ENCODE measurements around the gene KMO. TPM values are rescaled to one million over a fixed set of nuclear protein-coding genes. Genes with fewer than 3 reads are reported as not detected.

The KMO gene
- total RNA-seq, 1 donor from 2014 or later: 0.10 TPM

DNA sequence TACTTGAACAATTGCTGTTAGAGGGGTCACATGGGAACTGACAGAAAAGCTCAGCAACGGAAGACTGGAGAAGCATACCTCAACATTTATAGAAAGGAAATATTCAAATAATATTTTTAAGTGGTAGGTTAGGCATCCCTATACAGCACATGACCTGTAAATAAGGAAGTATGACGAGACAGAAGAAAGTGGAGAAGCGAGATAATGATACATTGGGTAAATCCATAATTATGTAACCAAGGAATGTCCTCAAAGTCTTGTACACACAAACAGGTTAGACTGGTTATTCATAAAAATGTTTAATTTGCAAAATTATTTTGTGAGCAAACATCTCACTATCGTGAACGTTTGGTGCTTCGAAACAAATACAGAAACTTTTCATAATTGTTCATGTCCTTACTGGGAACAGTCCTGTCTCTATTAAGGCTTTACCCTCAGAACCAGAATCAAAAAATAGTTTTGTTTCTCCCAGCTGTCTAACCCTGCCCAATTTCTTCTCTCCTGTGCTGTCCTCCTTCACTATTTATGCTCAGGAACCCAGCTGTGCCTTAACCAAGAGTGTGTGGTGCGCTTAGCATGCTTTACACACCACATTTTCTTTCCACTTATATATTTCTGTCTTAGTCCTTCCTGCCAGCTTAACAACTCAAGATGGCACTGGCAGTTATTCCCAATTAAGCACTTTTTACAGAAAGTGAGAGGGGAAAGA is 10.2 kb downstream of the KMO start:
- no peak for DNase-seq

- DNase-seq: no peak
These were observed 15.8 kb downstream of the KMO start for GRCh38 chr1:241548008-241548407.

DNA sequence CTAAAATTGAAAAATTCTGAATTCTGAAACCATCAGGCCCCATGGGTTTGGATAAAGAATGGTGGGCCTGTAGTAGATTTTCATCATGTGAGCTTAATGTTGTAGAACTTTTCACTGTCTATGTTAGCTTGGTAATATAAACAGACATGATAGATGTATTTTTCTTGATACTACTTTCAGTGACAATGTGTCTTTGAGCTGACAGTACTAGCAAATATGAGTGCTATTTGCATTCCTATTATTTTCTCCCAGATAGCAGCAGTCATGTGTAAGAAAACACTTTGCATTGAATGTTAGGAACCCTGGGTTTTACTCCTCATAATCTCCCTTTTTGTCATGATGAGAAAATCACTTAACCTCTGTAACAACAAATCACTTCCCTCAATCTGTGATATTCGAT is 18.1 kb downstream of the KMO start:
- no peak for DNase-seq

DNA sequence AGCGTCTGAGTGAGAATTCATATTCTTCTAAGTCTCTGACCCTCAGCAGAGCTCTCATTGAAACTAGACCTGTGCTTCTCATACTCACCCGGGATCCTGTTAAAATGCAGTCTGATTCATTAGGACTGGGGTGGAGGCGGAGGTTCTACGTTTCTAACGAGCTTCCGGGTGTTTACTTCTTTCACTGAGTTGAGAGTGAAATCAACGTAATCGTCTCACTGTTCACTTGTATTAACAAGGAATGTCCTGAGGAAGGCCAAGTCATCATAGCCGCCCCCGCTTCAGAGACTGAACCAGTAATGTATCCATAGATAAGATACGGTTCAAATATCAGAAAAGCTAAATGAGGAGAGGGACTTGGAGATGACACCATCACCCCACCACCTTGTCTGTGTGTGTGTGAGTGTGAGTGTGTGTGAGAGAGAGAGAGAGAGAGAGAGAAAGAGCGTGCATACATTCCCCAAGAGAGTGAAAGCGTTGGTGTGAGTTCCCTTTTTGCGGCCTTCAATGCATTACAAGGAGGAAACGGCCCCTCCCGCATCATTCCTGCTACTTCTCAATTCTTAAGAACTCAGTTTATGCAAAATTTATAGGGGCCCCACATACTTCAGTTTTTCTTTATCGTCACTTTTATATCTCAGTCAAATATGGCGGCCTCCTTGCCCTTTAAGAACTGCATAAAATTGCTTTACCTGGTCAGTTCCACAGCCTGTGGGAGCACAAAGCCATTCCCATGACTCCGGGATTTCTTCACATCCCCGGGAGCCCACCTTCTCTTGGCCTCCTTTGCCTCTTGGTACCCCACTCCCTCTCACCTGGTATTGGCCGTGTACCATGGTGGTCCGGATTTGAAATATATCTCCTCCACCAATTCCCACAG is 19.8 kb downstream of the KMO start:
- DNase-seq: no peak

GRCh38 chr1:241553886-241554592 is 21.9 kb downstream of the KMO start:
- no peak for DNase-seq

GRCh38 chr1:241555526-241555925 is 23.3 kb downstream of the KMO start:
- no peak for DNase-seq

DNA sequence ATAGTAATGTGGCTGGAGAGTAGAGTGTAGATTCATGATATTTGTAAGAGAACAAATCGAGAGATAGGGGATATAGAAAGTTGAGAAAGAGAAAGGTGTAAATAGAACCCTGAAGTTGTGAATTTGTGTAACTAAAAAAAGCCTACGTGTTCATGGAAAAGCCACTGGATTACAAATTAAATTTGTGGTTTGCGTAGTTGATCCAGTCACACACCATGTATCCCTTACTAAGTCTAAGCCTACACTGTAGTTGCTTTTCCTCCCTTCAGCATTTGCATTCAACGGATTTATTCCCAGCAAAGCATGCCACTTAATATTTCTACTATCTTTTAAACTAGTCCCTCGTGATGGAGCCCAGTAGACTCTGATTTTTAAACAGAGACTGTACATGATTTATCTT is 24.9 kb downstream of the KMO start:
- no peak for DNase-seq

DNA sequence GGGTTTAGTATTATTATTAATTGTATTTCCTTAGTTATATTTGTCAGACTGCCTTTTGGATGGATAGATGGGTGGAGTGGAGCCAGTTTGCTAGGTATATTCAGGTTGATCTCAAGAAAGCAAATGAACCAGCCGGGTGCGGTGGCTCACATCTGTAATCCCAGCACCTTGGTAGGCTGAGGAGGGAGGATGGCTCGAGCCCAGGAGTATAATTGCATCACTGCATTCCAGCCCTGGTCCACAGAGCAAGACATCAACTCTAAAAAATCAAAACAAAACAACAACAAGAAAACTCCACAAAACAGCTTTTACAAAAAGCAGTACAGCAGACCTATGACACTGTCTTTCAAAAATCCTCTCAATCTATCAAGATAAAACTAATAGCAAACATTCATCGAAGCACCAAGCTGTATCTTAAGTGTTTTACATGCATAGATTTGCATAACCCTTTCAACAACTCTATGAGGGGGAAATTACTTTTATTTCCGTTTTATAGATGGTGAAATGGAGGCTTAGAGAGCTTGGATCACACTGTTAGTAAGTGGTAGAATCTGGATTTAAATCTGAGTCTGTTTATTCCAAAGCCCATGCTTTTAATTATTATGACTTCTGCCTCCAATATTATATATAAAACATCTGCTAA is 25.5 kb downstream of the KMO start:
- DNase-seq: no peak

- no peak for DNase-seq
These were observed 28.1 kb downstream of the KMO start for GRCh38 chr1:241560146-241560848.

DNA sequence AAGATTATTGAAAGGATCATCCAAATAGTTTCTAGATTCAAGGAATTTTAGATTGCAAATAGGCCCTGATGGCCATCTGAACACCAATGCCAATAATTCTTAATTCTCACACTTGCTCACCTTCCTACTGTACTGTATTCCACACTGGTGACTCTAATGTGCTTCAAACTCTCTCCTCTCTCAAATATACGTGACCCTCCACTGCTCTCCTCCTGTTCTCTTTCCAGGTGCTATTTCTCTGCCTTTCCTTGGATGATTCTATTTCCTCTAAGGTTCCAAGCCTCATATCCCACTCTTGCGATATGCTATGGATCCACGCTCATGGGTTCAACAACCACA is 28.6 kb downstream of the KMO start:
- no peak for DNase-seq

- no peak for DNase-seq
These were observed 37.7 kb downstream of the KMO start for GRCh38 chr1:241569848-241570247.

GRCh38 chr1:241574154-241574553 is 42.0 kb downstream of the KMO start:
- DNase-seq: no peak

DNA sequence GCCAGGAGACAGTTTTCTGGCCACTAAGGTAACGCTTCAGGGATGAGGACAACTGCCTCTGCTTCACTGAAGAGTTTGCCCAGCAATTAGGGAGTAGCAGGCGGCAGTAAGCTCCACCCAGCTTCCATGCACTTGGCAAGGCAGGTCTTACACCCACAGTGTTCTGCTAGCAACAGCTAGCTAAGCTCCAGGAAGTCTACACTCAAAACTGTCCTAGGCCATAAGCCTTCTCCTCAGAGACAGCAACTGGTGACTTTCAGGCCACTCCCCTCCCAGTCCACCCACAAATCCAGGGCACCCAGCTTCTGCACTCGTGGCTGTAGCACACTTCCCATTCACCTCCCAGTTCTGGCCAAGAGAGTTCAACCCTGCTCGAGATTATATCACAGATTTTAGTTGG is 47.3 kb downstream of the KMO start:
- DNase-seq: no peak

DNA sequence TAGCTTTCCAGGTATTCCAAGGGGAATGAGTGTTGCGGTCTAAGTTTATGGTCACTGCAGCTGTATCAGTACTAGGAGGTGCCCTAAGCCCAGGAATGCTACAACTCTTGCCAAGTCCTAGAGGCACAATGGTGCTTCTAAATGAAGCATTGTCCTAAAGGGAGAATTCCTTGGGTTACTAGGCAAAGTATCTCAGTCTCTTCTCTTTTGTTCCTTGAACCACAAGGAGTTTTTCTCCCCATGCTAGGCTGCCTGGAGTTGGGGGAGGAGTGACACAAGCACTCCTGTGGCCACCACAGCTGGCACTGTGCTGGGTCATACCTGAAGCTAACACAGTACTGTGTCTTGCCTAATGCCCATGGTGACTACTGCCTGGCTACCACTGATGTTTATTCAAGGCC is 50.7 kb downstream of the KMO start:
- no peak for DNase-seq

DNA sequence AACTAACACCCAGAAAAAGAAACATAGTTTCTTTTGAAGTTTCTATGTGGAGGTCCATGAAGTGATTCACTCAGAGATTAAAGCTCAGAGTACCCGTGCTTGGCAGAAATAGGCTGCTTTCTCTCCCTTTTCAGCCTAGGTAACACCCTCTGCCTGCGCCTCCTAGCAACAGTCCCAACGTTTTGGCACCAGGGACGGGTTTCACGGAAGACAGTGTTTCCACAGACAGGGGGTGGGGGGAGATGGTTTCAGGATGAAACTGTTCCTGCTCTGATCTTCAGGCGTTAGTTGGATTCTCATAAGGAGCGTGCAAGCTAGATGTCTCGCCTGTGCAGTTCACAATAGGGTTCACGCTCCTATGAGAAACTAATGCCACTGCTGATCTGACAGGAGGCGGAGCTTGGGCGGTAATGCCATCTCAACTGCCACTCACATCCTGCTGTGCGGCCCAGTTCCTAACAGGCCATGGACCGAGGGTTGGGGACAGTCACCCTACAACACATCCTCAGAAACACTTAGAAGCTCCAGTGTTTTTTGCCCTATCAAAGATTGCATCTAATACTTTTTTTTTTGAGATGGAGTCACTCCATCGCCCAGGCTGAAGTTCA is 54.8 kb downstream of the KMO start:
- DNase-seq: no peak

- no peak for DNase-seq
These were observed 57.3 kb downstream of the KMO start for GRCh38 chr1:241589521-241589920.

DNA sequence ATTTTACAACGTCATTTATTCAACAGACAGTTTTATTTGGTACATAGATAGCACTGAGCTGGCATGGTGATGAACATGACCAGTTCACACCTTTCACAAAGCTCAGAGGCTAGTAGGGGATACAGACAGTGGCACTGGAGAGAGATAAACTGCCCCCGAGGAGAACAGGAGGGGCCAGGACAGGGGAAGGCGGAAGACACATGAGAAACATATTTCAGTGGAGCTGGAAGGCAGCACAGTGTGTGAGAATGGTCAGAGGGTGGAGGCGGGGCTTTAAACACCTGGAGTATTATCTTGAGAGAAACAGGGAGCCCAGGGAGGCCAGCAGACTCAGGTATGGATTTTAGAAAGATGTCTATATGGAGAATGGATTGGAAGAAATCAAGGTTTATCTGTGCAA is 58.5 kb downstream of the KMO start:
- DNase-seq: no peak

DNA sequence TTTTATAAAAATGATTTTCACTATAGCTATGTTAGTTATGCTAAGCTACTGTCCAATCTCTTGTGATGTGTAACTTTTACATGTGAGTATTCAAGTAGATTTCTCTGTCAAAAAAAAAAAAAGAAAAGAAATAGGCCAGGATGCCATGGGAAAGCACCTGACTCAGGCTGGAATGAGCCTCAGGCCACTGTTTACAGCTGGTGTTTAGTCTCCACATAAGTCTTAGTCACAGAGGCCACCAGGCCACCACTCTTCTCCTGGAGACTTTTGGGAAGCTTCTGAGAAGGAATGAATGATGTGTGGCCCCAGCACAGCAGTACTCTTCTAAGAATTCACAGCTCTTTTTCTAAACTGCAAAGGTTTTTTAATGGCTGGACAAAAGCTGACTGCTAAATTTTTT is 59.1 kb downstream of the KMO start:
- no peak for DNase-seq

GRCh38 chr1:241591736-241592135 is 59.6 kb downstream of the KMO start:
- no peak for DNase-seq

- no peak for DNase-seq
These were observed 60.2 kb downstream of the KMO start for GRCh38 chr1:241592273-241592958.

DNA sequence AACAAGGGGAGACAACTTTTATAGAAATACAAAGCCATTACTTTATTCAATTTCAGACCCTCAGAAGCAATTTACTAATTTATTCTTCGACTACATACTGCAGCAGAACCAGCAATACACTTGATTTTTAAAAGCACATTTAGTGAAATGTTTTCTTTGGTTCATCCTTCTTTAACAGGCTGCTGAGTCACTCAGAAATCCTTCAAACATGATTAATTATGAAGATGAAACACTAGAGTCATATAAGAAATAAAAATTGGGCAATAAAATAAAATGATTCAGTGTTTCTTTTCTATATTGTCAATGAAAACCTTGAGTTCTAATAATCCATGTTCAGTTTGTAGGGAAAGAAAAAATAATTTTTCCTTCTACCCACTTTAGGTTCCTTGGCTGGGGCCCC is 61.0 kb downstream of the KMO start:
- no peak for DNase-seq
